ENCODE results near the gene COL2A1. TPM values are rescaled to one million over a fixed set of nuclear protein-coding genes. Genes with fewer than 3 reads are reported as not detected.

Gene COL2A1
- polyA plus RNA-seq, 1 donor (not counting 4 experiments of a cell fraction or from before 2014, with no cell fraction given) = 0.03 TPM

- H3K9me3 ChIP-seq (ENCODE audit: control insufficient read depth, low read depth, low read length) = no peaks in the 10 kb centered on the region
- no peaks in the 10 kb centered on the region for H4K20me1 ChIP-seq (ENCODE audit: control insufficient read depth, extremely low read depth, insufficient read depth, low read length)
- TF ChIP-seq EZH2 (IDR thresholded peaks at IDR 0.05; ENCODE audit: low read length) (no peak), CTCF (optimal IDR thresholded peaks at IDR 0.05 in 1 of 3, IDR thresholded peaks at IDR 0.05 in 1 of 3, conservative IDR thresholded peaks at IDR 0.05 in 1 of 3; ENCODE audit: extremely low read depth in 1 of 3, insufficient read depth in 2 of 3, low read length in 3 of 3) (no peak)
- no peak overlapping the region for H3K27ac ChIP-seq (ENCODE audit: control insufficient read depth, insufficient read depth, low read length)
- H2AFZ ChIP-seq (ENCODE audit: control insufficient read depth, low read length) = no peak overlapping the region
- H3K36me3 ChIP-seq (ENCODE audit: control insufficient read depth in 2 of 2, extremely low read depth in 1 of 2, insufficient read depth in 2 of 2, low read length in 2 of 2) = no peaks in the 10 kb centered on the region
- dilution Hi-C loops (cut with MboI; ENCODE audit: extremely low pct_ligation_motif_present, low sequenced_read_pairs) = no loop called here
- no peaks in the 10 kb centered on the region for H3K4me1 ChIP-seq (ENCODE audit: control insufficient read depth, extremely low read depth, insufficient read depth, low read length)
- no peak overlapping the region for H3K4me3 ChIP-seq (ENCODE audit: control insufficient read depth in 2 of 3, extremely low read depth in 1 of 3, insufficient read depth in 2 of 3, low read depth in 1 of 3, low read length in 3 of 3)
- no peak overlapping the region for H3K9ac ChIP-seq (ENCODE audit: control insufficient read depth, extremely low read depth, insufficient read depth, low read length)
- H3K79me2 ChIP-seq (ENCODE audit: control insufficient read depth, insufficient read depth, low read length) = no peaks in the 10 kb centered on the region
- no peak overlapping the region for H3K4me2 ChIP-seq (ENCODE audit: control insufficient read depth, extremely low read depth, insufficient read depth, low read depth, low read length)
- DNase-seq (ENCODE audit: low read depth, low spot score) = no peak
- FAIRE-seq = no peak
- H3K27me3 ChIP-seq (ENCODE audit: control insufficient read depth, extremely low read depth, insufficient read depth, low read length) = no peaks in the 10 kb centered on the region
- H3K9me1 ChIP-seq (ENCODE audit: control insufficient read depth, extremely low read depth, insufficient read depth, low read length) = no peaks in the 10 kb centered on the region
Measured at GRCh38 chr12:48036818-48037217, 32.5 kb upstream of the COL2A1 start.

GRCh38 chr12:48034835-48035805 lies 30.8 kb upstream of the COL2A1 start:
- FAIRE-seq = no peak

More at GRCh38 chr12:48034835-48035805, 30.8 kb upstream of the COL2A1 start:
- Histone ChIP-seq H3K4me1 (ENCODE audit: control insufficient read depth, extremely low read depth, insufficient read depth, low read length) (peaks cover 3% of the 10 kb centered on the region), H3K27me3 (ENCODE audit: control insufficient read depth, extremely low read depth, insufficient read depth, low read length) (no peaks in the 10 kb centered on the region), H3K36me3 (ENCODE audit: control insufficient read depth in 2 of 2, extremely low read depth in 1 of 2, insufficient read depth in 2 of 2, low read length in 2 of 2) (no peaks in the 10 kb centered on the region), H3K27ac (ENCODE audit: control insufficient read depth, insufficient read depth, low read length) (no peak overlapping the region), H3K9me1 (ENCODE audit: control insufficient read depth, extremely low read depth, insufficient read depth, low read length) (no peaks in the 10 kb centered on the region), H2AFZ (ENCODE audit: control insufficient read depth, low read length) (no peak overlapping the region), H3K9ac (ENCODE audit: control insufficient read depth, extremely low read depth, insufficient read depth, low read length) (no peak overlapping the region), H3K9me3 (ENCODE audit: control insufficient read depth, low read depth, low read length) (no peaks in the 10 kb centered on the region), H3K4me2 (ENCODE audit: control insufficient read depth, extremely low read depth, insufficient read depth, low read depth, low read length) (no peak overlapping the region), H4K20me1 (ENCODE audit: control insufficient read depth, extremely low read depth, insufficient read depth, low read length) (no peaks in the 10 kb centered on the region), H3K79me2 (ENCODE audit: control insufficient read depth, insufficient read depth, low read length) (no peaks in the 10 kb centered on the region), H3K4me3 (ENCODE audit: control insufficient read depth in 2 of 3, extremely low read depth in 1 of 3, insufficient read depth in 2 of 3, low read depth in 1 of 3, low read length in 3 of 3) (no peak overlapping the region)
- no peak for DNase-seq (ENCODE audit: low read depth, low spot score)
- dilution Hi-C loops (cut with MboI; ENCODE audit: extremely low pct_ligation_motif_present, low sequenced_read_pairs) = no loop called here
- TF ChIP-seq CTCF (optimal IDR thresholded peaks at IDR 0.05 in 1 of 3, IDR thresholded peaks at IDR 0.05 in 1 of 3, conservative IDR thresholded peaks at IDR 0.05 in 1 of 3; ENCODE audit: extremely low read depth in 1 of 3, insufficient read depth in 2 of 3, low read length in 3 of 3) (no peak), EZH2 (IDR thresholded peaks at IDR 0.05; ENCODE audit: low read length) (no peak)

Data from keratinocyte (primary cell).